D341Med (cell line): Measurements from ENCODE around the gene C1orf226.

Experiments
- DNase-seq: peaks from one replicate; pipeline ENCODE4 v3.0.0; 2012; ENCODE audit warnings: low spot score

The C1orf226 gene

DNA sequence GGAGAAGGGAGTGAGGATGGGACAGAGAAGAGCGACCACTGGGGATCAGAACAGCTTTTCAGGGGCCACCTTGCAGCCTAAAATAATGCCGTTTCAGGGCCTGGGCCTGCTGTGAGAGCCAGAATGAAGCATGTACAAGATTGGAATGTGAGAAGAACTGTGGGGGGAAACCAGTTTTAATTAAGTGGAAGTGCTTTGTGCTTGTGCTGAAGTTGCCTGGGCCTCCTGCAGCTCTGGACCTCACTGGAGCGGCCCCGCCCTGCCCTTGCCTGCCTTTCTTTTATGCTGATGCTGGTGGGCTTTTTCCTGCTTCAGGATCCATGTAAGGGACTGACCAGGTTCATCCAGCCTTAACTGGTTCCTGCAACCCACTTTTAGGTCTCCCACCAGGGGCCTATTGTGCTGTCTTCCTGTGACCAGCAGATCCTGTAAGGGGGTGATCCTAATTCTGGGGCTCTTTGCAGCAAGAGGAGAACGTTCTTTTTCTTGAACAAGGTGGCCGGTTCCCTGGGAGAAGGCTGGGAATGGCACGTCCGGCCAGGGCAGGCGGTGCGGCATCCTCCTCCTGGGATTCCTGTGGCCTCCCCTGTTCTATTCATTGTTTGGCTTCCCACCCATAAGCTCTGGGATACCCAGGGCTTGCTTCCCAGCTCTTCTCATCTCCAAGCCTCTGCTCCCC, 3.2 kb downstream of the C1orf226 start:
- no peak for DNase-seq

DNA sequence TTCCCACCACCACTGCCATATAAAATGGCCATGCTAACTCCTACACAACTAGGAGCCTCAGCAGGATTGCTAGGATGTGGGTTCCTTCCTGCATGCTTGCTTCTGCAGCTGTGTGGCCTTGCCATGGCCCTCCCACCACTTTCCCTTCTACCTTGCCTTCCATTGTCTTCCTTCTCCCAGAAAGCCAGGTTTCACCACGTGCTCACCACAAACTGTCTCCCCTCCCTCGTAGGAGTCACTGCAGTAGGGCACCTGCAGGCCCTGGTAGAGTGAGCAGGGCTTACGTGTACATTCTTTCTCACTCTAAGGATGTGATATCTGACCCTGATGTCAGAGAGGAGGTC, 3.7 kb downstream of the C1orf226 start:
- DNase-seq: no peak

DNA sequence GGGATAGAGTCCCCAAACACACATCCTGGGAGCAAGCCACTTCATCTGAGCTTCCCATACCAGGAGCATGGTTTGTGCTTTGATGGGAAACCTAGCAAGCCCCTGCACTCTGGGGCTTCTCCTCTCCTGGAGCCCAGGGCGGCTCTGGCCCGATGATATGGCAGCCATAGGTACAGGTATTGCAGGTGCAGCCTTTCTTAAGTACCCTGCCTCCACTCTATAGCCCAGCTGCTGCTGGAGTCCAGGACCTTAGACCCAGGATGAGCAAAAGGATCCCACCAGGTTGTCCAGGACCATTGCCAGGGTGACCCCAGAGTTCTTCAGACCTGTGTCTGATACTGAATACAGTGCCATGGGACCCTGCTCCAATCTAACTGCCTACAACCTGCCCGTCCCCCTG, 4.2 kb downstream of the C1orf226 start:
- DNase-seq: no peak

DNA sequence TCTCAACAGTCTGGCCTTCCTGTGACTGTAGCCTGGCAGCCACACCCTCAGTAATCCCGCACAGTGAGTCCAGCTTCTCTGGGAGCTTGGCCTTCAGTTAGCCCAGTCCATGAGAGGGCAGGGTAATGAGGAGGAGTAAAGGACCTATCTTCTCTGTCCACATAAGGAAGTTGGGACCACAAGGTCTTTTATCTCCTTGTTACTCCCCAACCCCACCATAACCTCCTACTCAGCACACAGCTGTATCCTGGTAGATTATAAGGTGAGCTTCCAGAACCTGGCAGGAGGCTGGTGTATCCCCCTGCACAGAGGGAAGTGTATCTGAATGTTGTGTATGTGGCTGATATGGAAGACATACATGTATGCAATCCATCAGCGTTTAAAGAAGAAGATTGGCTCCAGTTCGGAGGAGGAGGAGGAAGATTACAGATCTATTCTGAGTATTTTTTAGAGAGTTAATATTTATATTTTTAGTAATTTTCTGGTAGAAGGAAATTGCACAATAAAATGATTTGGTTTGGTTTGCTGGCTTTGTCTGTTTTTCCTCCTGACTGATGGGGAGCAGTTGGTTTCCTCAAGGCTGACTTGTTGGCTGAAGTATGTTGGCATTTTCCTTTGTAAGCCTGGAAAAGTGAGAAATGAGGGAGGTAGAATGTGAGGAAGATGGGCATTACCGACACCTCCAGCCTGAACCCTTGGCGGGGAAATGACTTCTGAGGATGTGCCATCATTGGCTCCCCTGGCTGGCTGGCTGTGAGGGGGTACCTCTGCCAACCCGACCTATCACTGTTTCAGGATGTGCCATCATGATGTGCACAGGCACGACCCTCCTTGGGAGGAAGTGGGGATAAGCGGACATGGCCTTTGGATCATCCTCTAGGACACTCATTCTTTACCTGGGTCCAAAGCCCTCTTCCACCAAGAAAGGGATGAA, 5.0 kb downstream of the C1orf226 start:
- no peak for DNase-seq

DNA sequence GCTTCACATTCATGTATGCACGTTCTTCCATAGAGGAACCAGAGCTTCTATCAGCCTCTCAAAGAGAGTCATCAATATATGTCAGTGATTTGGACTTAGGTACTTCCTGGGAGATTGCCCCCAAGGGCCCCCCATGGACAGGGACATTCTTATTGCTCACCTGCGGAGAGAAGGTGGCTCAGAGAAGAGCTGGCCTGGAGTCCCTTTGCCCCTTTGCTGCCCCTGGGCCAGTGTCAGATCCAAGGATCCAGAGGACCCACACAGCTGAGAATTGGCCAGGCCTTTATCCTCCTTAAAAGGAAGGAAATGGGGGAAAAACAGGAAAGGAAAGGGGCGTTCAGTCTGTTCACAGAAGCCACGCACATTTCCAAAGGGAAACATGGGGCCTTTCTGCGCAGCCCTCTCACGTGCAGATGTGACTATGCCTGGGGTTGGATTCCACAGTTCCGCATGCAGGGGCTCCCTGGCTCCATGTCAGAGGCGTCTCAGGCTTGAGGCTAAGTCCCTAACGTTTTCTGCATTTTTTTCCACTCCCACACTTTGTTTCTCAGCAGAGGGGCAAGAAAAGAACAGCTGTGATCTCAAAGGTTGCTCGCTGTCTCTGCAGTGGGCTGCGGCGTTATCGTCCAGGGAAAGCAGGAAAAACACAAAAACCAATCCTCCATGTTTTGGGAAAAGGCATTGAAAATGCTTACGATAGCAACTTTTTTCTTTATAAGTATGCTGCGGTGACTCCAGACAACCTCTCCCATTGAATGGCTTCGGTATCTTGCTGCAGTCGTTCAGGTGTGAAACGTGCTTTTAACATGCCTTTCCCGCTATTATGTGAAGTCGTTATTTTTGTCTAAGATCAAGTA, 5.9 kb downstream of the C1orf226 start:
- peak; percentile 8 for DNase-seq

DNA sequence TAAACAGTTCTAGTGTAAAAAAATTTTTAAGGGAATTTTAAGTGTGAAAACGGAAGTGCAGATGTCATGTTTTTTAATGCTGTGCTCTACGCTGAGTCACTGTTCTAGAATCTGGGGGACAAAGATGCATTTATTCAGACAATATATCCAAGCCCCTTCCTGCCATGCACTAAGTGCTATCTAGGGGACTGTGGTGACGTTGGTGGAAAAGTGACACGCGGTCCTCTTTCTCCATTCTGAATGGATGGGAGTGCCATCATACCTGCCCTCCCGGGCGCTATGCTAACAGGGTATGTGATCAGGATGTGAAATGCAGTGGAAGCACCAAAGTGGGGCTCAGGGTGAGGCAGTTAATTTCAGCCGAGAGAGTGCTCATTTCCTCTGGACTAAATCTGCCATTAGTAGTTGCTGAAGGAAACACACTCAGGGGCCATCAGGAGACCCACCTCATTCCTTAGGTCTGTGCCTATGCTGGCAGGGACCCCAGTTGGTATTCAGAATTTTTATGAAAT, 6.6 kb downstream of the C1orf226 start:
- peak; percentile 25 for DNase-seq

DNA sequence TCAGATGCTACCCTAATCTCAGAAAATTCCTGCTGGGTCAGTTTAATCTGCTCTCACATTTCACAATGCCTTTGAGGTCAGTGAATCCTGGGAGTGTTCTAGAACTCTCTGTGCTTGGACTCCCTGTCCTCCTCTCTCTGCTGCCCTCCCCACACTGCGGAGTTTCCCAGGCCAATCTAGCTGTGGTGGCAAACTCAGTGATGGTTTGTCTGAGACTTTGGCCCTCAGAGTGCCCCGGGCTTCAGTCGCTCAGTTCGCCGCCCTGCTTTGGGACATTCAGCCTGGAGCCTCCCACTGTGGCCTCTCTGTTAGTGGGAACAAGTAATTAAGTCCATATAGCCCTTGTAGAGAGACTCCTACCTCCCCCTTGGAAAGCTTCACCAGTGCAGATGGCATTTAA, 7.1 kb downstream of the C1orf226 start:
- DNase-seq: no peak

DNA sequence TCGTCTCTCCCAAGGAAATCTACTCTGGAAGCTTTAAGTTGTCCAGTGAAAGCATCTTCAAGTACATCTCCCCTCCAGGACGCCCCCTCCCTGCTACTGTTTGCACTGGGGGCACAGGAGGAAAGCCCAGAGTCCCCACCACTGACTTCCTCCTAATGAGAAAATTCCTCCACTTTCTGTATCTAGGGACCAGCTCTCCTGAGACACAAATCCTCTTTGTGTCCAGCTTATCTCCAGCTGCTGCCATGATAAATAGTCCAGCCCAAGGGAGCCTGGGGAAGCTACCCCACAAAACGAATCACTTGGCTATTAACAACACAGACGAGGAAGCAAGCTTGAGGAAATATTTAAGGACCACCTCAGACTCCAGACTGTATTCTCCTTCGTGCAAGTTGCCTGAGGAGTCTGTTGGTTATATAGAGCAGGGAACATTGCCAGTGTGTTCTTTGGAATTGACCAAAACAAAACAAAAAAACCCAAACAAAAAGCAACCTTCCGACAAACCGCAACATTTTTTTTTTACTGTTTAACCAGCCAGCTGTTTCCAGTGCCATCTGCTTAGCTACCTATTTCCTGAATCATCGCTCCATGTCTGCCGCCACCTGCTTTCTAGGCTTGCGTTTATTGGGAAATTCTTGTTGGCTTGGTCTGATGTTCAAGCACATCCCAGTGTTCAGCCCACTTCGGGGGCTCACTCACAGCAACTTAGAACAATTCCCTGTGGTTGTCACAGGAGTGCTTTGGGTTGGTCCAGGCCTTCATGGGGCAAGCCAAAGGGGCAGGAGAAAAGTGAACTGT, 7.7 kb downstream of the C1orf226 start:
- DNase-seq: peak; percentile 69

DNA sequence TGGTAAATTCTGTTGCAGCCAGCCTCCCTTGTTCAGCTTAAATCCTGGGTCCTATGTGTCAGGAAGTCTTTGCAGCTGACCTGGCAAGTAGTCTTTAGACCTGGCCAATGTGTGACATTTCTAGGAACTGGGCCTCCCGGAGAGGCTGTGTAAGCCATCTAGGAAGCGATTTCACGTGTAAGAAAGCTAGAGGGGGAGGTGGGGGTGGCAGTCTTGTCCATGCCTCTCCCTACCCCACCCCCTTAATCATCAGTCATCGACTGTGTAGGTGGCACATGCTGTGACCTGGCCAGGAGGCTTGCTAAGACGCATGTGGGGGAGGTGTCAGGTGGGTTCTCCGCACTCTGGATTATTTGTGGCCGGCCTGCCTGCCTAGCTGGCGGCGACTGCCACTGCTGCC, 8.4 kb downstream of the C1orf226 start:
- DNase-seq: no peak

DNA sequence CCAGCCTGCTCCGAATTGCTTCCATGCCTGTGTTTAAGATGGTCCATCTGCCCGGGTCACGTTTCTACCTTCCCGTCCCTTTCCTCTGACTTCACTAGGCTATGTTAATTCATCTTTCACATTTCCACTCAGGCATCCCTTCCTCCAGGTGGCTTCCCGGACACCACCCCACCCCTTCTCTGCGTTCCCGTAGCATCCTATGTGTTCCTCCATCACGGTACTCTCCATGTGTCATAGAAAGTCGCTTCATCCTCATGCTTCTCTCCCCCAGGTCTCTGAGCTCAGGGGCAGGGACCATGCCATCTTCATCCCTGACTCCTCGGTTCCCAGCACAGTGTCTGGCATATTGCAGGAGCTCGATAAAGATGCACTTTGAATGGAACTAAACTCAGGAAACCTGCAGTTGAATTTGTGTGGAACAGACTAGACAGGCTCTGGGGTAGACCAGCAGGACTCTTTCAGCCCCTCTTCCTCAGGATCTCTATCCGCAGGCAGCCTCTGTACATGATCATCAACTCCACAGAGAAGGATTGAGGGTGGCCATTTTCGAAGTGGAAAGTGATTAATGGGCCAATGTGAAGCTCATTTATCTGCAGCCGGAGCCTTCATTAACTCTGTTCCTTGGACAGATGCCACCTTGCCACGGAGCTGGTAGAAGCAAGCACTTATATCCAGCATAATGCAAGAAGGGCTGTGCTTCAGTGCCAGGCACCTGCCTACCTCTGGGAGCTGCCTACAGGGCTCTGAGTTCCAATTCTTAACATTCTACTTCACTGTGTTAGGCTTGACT, 9.1 kb downstream of the C1orf226 start:
- DNase-seq: no peak

DNA sequence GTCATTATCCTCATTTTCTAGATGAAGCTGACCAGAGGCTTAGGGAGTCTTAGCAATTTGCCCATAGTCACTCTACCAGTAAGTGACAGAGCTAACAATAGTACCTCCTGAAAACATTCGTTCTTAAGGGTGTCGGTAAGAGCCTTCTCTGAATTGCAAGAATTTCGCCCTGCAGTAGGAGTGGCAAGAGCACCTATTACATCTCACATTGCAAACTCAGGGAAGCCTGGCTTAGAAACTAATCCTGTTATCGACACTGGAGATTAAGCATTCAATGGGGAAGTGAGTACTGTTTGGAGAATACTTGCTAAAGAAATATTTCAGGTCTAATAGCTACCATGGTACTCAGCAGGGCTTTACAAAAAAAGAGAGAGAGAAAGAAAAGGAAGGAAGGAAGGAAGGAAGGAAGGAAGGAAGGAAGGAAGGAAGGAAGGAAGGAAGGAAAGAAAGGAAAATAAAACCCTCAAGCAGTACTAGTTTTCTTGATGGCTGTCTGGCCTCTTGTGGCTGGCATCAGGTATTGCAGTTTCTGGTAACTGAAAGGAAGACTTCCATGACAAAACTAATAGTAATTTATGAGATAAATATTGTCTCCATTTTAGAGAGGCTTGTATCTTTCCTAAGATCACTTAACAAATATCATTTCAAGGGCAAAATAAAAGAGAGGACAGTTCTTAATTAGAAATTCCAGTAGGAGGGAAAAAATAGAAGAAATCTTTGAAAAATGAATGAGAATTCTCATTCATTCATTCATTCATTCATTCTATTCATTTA, 10.4 kb downstream of the C1orf226 start:
- peak; percentile 62 for DNase-seq

DNA sequence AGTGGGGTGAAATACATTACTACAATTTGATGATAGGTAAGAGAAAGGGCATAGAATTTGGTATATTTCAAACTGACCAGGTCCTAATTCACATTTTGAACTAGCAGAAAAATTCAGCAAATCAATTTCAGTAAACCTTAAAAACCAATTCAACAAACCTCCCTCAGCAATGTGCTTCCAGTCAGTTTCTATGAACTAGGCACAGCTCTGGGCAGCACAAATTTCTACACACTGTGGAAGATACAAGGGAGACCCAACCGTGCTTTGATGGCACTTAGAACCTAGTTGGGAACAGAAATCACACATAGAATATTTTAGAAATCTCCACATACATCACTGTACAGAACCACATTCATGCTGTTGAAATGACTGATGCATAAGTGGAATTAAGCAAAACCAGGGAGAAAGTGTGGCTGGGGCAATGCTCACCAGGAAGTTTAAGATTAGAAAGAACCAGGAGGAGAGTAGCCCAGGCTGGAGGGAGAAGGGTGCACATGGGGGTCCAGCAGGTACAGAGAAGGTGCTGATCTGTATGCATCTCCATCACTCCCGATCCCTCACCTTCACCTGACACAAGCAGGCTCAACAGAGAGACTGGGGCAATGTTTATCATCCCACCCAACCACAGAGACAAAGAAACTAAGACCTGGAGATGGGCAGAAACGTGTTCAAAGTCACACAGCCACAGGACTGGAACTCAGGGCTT, 14.8 kb downstream of the C1orf226 start:
- no peak for DNase-seq

DNA sequence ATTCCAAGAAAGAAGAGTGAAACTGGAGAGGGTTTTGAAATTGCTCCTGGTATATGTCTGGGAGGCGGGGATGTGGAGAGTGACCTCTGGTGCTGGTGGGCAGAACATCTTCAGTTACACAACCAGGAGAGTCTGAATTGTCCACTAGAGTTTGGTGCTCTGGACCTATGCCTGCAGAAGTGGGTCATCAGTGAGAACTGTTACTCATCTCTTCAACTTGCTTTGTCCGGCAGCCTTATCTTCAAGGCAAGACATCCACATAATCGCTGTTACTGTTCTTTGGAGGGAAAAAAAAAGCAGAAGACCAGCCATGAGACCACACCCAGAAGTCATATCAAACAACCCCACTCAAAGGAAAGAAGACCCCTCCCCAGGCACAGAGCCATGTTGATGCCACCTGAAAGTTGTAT, 15.5 kb downstream of the C1orf226 start:
- DNase-seq: no peak

DNA sequence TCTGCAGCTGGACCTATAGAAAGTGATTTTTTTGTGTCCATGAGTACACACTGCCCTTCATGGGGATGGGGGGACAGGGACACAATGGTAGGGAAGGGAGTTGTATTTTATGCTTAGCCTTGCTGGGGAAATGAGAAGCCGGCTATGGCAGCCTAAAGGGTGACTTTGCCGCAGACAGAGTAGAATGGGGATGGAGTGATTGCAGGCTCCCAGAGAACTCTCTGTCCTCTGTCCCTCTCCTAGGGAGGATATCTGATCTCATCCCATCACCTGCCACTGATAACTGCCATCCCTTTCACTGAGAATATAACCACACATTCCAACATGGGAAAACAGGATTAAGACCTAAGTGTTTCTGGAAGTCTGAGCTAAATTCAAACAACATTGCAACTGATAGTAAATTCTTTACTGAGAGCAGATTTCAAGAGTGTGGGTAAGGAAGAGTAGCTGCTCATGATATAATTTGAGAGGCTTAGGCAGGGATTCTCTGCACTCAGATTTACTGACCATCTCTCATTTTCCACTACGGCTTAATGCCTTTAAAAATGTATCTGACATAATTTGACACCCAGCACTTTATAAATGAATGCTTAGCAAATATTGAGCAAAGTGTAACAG, 16.5 kb downstream of the C1orf226 start:
- no peak for DNase-seq

DNA sequence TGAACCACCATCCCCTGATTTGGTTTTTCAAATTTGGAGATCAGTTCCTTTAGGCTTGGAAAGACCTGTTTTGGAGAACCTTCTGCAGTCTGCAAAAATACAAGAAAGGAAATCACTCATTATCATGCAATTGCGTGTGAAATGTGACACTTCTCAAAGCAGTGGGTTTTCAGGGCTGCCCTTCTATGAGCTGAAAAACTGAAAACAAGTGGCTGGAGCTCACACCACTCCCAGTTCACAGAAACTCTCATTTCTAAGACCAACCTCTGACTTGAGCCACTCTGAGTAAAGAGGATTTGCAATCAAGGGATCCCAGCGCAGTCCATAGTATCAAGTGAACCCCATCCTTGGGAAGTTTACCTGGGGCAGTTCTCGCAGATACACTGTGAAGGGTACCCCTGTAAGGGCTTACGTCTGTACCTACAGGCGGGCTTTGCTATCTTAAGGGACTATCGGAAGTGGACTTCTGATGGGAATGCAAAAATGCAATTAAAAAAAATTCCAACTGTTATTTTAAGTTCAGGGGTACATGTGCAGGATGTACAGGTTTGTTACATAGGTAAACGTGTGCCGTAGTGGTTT, 17.6 kb downstream of the C1orf226 start:
- DNase-seq: no peak

DNA sequence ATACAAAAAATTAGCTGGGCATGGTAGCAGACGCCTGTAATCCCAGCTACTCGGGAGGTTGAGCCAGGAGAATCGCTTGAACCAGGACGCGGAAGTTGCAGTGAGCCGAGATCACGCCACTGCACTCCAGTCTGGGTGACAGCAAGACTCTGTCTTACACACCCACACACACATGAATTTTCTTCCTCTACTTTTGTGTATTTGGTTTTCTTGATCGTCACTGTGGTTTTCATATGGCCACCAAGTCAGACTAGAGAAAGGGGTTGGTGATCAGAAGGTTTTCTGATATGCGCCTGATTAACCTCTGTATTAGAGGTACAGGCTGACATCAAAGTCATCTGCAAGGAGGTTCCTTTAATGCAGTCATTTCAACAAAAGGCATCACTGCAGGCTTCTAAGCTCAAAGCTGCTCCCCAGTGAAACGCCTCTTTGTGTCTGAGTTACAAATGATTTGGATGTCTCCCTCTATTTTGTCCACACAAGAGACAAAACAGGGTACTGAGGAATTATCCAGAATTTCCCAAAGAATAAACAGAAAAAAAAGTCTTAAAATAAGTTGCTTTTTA, 19.3 kb downstream of the C1orf226 start:
- DNase-seq: no peak

DNA sequence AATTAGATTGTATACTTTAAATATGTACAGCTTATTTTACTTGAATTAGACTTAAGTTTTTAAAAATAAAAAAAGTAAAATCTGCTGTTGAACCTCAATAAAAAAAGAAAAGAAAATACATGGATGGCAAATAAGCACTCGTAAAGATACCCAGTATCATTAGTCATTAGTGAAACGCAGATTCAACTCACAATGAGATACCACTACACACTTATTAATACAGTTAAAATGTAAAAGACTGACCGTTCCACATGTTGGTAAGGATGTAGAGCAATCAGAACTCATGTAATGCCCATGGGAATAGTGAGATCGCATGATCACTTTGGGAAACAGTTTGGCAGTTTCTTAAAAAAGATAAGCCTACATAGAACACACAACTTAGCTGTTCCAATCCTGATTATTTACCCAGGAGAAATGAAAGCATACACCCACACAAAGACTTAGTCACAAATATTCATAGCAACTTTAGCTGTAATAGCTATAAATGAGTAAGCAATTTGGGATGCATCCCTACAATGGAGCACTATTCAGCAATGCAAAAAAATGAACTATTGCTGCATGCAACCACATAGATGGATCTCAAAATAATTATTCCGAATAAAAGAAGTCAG, 23.1 kb downstream of the C1orf226 start:
- DNase-seq: no peak

DNA sequence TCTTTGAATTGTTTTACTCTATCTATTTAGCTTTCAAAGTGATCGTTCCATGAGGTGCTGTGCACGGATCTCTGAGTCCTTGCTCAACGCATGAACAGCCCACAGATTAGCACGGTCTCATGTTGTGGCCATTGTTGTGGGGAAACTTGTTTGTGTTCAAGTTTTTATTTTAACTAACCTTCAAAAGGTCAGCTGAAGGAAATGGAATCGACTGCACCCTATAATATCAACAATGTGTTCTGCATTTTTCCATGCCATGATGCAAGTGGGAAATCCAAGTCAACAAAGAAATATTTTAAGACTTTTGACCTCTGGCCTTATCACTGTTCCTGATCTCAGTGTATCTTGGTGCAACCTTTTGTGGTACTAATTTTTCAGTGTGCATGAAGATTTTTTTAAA, 24.3 kb downstream of the C1orf226 start:
- DNase-seq: no peak
